Osteoblast (primary cell): ENCODE results near the gene DGKB. TPM values are rescaled to one million over a fixed set of nuclear protein-coding genes. Genes with fewer than 3 reads are reported as not detected.

ENCODE experiments used
- DNase-seq: peaks from one replicate; pipeline ENCODE4 v3.0.0; 2011; ENCODE audit warnings: low spot score, mixed read lengths; ENCODE audit not compliant: insufficient read length; ENCODE audit errors: missing footprints
- H2AFZ ChIP-seq: 2 replicates; pipeline ENCODE4 v1.6.0; 2011; ENCODE audit warnings: mild to moderate bottlenecking, low read length
- H3K27ac ChIP-seq: 2 replicates; pipeline ENCODE4 v1.5.1; 2011; ENCODE audit warnings: mild to moderate bottlenecking, low read depth, low read length, moderate library complexity
- H3K27me3 ChIP-seq: 2 replicates; pipeline ENCODE4 v1.6.0; 2012; ENCODE audit warnings: mild to moderate bottlenecking, control low read depth, inconsistent platforms, low read length, moderate library complexity; ENCODE audit not compliant: insufficient read depth
- H3K36me3 ChIP-seq: 2 replicates; pipeline ENCODE4 v1.5.1; 2011; ENCODE audit warnings: mild to moderate bottlenecking, low read length, control low read depth, moderate library complexity; ENCODE audit not compliant: insufficient read depth
- H3K4me1 ChIP-seq: 2 replicates; pipeline ENCODE4 v1.5.1; 2011; ENCODE audit warnings: mild to moderate bottlenecking, low read length, control low read depth, moderate library complexity; ENCODE audit not compliant: insufficient read depth
- H3K4me2 ChIP-seq: 2 replicates; pipeline ENCODE4 v1.6.0; 2011; ENCODE audit warnings: mild to moderate bottlenecking, low read length; ENCODE audit not compliant: insufficient read depth
- H3K4me3 ChIP-seq: fragments of 200-600 bp; sonication (generic); 3 replicates; pipeline ENCODE4 v1.5.1; 2012; ENCODE audit warnings: mild to moderate bottlenecking, low read length, inconsistent platforms; ENCODE audit not compliant: insufficient read depth
- H3K79me2 ChIP-seq: 2 replicates; pipeline ENCODE4 v1.6.0; 2012; ENCODE audit warnings: mild to moderate bottlenecking, low read length, control low read depth, inconsistent platforms; ENCODE audit not compliant: insufficient read depth
- H3K9me3 ChIP-seq: 2 replicates; pipeline ENCODE4 v1.5.1; 2011; ENCODE audit warnings: low read depth, low read length, control low read depth
- H4K20me1 ChIP-seq: 2 replicates; pipeline ENCODE4 v1.6.0; 2012; ENCODE audit warnings: mild to moderate bottlenecking, low read length, control low read depth; ENCODE audit not compliant: insufficient read depth
- total RNA-seq: library from RNA; depleted of rRNA; stranded (reverse); fragments of >200 nt; gene quantifications from 2 replicates; pipeline ENCODE4 v1.2.3, GENCODE V29; 2012
- TF ChIP-seq, protein P1 (sequence below): IDR thresholded peaks from 2 replicates; pipeline ENCODE4 v1.5.1; 2011; ENCODE audit warnings: mild to moderate bottlenecking, low read depth, low read length, moderate library complexity; ENCODE audit errors: extremely low read depth

The DGKB gene
- total RNA-seq, 1 donor: 1.1 TPM

DNA sequence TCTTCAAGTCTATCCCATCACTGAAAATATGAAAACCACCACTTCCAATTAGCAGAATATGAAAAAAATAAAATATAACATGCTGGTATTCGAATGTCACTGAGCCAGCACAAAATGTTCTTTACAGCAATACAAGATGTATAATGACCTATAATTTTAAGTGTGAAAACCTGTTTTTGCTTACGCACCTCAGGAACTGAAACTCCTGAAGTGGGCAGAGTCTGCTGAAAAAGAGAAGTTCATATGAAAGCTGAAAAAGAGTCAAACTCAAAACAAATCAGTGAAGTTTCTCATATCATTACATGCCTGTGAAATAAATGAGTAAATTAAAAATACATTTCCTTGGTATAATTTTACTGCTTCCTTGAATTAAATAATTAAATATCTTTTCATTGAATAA is 272.5 kb downstream of the DGKB start:
- Histone ChIP-seq H3K4me3 (no peak overlapping the region), H3K36me3 (no peaks in the 10 kb centered on the region), H3K4me1 (no peaks in the 10 kb centered on the region), H2AFZ (no peak overlapping the region), H3K27me3 (no peaks in the 10 kb centered on the region), H4K20me1 (no peaks in the 10 kb centered on the region), H3K27ac (no peak overlapping the region), H3K9me3 (no peaks in the 10 kb centered on the region), H3K4me2 (no peak overlapping the region), H3K79me2 (no peaks in the 10 kb centered on the region)
- no peak for DNase-seq
- TF ChIP-seq, protein P1, sequence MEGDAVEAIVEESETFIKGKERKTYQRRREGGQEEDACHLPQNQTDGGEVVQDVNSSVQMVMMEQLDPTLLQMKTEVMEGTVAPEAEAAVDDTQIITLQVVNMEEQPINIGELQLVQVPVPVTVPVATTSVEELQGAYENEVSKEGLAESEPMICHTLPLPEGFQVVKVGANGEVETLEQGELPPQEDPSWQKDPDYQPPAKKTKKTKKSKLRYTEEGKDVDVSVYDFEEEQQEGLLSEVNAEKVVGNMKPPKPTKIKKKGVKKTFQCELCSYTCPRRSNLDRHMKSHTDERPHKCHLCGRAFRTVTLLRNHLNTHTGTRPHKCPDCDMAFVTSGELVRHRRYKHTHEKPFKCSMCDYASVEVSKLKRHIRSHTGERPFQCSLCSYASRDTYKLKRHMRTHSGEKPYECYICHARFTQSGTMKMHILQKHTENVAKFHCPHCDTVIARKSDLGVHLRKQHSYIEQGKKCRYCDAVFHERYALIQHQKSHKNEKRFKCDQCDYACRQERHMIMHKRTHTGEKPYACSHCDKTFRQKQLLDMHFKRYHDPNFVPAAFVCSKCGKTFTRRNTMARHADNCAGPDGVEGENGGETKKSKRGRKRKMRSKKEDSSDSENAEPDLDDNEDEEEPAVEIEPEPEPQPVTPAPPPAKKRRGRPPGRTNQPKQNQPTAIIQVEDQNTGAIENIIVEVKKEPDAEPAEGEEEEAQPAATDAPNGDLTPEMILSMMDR: no peak

DNA sequence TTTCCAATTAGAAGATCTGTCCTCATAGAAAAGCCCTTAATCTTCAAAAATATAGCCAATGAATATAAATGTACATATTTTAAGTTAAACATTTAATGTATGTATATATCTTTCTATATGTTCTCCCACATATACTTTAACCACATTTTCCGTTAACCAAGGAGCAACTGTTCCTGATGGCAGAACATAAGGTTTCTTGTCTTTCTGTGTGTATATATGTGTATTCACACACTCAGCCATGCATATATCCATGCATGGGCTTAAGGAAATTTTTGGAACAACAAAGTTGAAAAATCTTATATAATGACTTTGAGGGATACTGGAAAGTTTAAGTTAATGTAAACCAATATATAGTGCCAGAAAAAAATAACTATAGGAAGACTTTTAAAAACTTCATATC is 274.0 kb downstream of the DGKB start:
- no peak overlapping the region for H3K4me2 ChIP-seq
- TF ChIP-seq, protein P1: no peak
- no peaks in the 10 kb centered on the region for H3K4me1 ChIP-seq
- no peaks in the 10 kb centered on the region for H3K79me2 ChIP-seq
- no peak overlapping the region for H2AFZ ChIP-seq
- H3K9me3 ChIP-seq: no peaks in the 10 kb centered on the region
- H3K27ac ChIP-seq: no peak overlapping the region
- no peaks in the 10 kb centered on the region for H4K20me1 ChIP-seq
- H3K4me3 ChIP-seq: no peak overlapping the region
- H3K27me3 ChIP-seq: no peaks in the 10 kb centered on the region
- no peak for DNase-seq
- H3K36me3 ChIP-seq: no peaks in the 10 kb centered on the region

DNA sequence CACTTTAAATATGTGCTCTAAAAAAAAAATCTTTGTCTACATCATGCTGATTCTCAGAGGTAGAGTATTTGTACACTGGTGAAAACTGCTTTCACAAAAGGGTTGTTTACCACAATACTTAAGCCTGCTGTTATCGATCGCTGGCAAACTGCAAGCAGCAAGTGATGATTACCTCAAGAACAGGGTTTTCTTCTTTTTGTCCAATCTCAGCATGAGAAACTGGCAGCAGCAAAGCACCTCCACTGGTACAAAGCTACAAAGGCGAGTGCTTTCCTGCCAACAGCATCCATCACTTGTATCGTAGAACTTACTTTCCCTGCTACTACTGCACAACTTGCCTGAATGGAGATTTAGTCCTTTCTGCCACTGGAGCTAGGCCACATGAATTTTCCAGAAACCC is 276.5 kb downstream of the DGKB start:
- no peaks in the 10 kb centered on the region for H3K9me3 ChIP-seq
- H3K4me1 ChIP-seq: no peaks in the 10 kb centered on the region
- no peak overlapping the region for H2AFZ ChIP-seq
- TF ChIP-seq, protein P1: no peak
- H3K4me3 ChIP-seq: no peak overlapping the region
- no peaks in the 10 kb centered on the region for H4K20me1 ChIP-seq
- no peak for DNase-seq
- H3K36me3 ChIP-seq: no peaks in the 10 kb centered on the region
- H3K79me2 ChIP-seq: no peaks in the 10 kb centered on the region
- H3K4me2 ChIP-seq: no peak overlapping the region
- H3K27ac ChIP-seq: no peak overlapping the region
- no peaks in the 10 kb centered on the region for H3K27me3 ChIP-seq

DNA sequence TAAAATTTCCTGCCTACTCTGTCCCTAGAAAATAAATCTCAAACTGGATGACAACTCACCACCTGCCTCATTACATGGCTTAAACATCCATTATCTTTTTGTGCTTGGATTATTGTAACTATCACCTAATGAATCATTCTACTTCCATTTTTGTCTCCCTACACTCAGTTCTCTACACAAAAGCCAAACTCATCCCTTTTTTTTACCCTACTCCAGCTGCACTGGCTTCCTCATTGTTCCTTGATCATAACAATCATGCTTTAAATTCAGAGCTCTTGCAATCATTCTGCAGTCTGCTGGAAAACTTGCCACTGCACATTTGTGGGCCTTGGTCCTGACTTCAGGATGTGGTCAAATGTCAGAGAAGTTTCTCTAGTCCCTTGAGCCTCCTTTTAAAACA is 280.0 kb downstream of the DGKB start:
- Histone ChIP-seq H2AFZ (no peak overlapping the region), H3K4me2 (no peak overlapping the region), H3K9me3 (no peaks in the 10 kb centered on the region), H3K79me2 (no peaks in the 10 kb centered on the region), H4K20me1 (no peaks in the 10 kb centered on the region), H3K27me3 (no peaks in the 10 kb centered on the region), H3K27ac (no peak overlapping the region), H3K4me3 (no peak overlapping the region), H3K4me1 (no peaks in the 10 kb centered on the region), H3K36me3 (no peaks in the 10 kb centered on the region)
- no peak for DNase-seq
- TF ChIP-seq, protein P1: no peak
